ENCODE data around the gene PDE4D.

Gene PDE4D

GRCh38 chr5:59654691-59655090 is 238.8 kb downstream of the PDE4D start:
- no peak for DNase-seq (ENCODE audit: low read depth)

GRCh38 chr5:59652449-59652848 is 241.1 kb downstream of the PDE4D start:
- DNase-seq (ENCODE audit: low read depth): no peak

- no peak for DNase-seq (ENCODE audit: low read depth)
Measured at GRCh38 chr5:59648949-59649921, 244.3 kb downstream of the PDE4D start.

GRCh38 chr5:59648038-59648831 is 245.3 kb downstream of the PDE4D start:
- DNase-seq (ENCODE audit: low read depth): no peak

- DNase-seq (ENCODE audit: low read depth): no peak
Measured at GRCh38 chr5:59645380-59645779, 248.1 kb downstream of the PDE4D start.

- DNase-seq (ENCODE audit: low read depth): no peak
Measured at GRCh38 chr5:59640411-59640810, 253.1 kb downstream of the PDE4D start.

GRCh38 chr5:59637884-59638580 is 255.5 kb downstream of the PDE4D start:
- DNase-seq (ENCODE audit: low read depth): no peak

- no peak for DNase-seq (ENCODE audit: low read depth)
Measured at GRCh38 chr5:59629561-59629960, 264.0 kb downstream of the PDE4D start.

GRCh38 chr5:59628062-59628828 is 265.3 kb downstream of the PDE4D start:
- DNase-seq (ENCODE audit: low read depth): no peak

- no peak for DNase-seq (ENCODE audit: low read depth)
Measured at GRCh38 chr5:59624898-59625297, 268.6 kb downstream of the PDE4D start.

GRCh38 chr5:59622848-59623247 is 270.7 kb downstream of the PDE4D start:
- DNase-seq (ENCODE audit: low read depth): no peak

GRCh38 chr5:59621477-59621876 is 272.0 kb downstream of the PDE4D start:
- no peak for DNase-seq (ENCODE audit: low read depth)

- no peak for DNase-seq (ENCODE audit: low read depth)
Measured at GRCh38 chr5:59620535-59621212, 272.9 kb downstream of the PDE4D start.

- DNase-seq (ENCODE audit: low read depth): no peak
Measured at GRCh38 chr5:59618644-59619043, 274.9 kb downstream of the PDE4D start.

GRCh38 chr5:59617186-59617771 is 276.2 kb downstream of the PDE4D start:
- no peak for DNase-seq (ENCODE audit: low read depth)

GRCh38 chr5:59616413-59616812 is 277.1 kb downstream of the PDE4D start:
- DNase-seq (ENCODE audit: low read depth): no peak

- DNase-seq (ENCODE audit: low read depth): no peak
Measured at GRCh38 chr5:59615272-59615671, 278.3 kb downstream of the PDE4D start.

GRCh38 chr5:59609501-59610265 is 283.8 kb downstream of the PDE4D start:
- DNase-seq (ENCODE audit: low read depth): no peak

- DNase-seq (ENCODE audit: low read depth): no peak
Measured at GRCh38 chr5:59608745-59609144, 284.8 kb downstream of the PDE4D start.
